Thoracic aorta (tissue), 2 donors: Measurements from ENCODE around the gene C1R. TPM values are rescaled to one million over a fixed set of nuclear protein-coding genes. Genes with fewer than 3 reads are reported as not detected.

Source experiments
- total RNA-seq, 2 donors: library from RNA; depleted of rRNA; stranded (reverse); fragments of >200 nt; gene quantifications; one replicate each; pipeline versions ENCODE4 v1.1.0 to v1.2.3, GENCODE V29; 2016

The C1R gene
- total RNA-seq, 2 donors from 2014 or later = 811 to 997 TPM

Other genes with a start within 250 kb of the C1R start
- 1 to 10 TPM; 1.8 to 1.9 TPM for gene CDCA3, start 241.2 kb downstream of the C1R start, total RNA-seq
- gene USP5, start 240.3 kb downstream of the C1R start, total RNA-seq = 10 to 100 TPM; 54.3 to 62.7 TPM
- gene TPI1, start 224.9 kb downstream of the C1R start, total RNA-seq = 100 to 1,000 TPM; 287 to 322 TPM
- 10 to 100 TPM in 1 of 2 donors, 1 to 10 TPM in 1; 9.2 to 19.1 TPM for gene SPSB2, start 219.1 kb downstream of the C1R start, total RNA-seq
- gene LRRC23, start 187.6 kb downstream of the C1R start, total RNA-seq = 1 to 10 TPM; 8.5 TPM
- gene ENO2, start 177.9 kb downstream of the C1R start, total RNA-seq = 10 to 100 TPM; 53.6 to 57.9 TPM
- 100 to 1,000 TPM; 109 to 163 TPM for gene ATN1, start 164.5 kb downstream of the C1R start, total RNA-seq
- not detected for gene RNU7-1, start 148.6 kb downstream of the C1R start, total RNA-seq
- gene C12orf57, start 148.4 kb downstream of the C1R start, total RNA-seq = 100 to 1,000 TPM; 370 to 416 TPM
- 10 to 100 TPM; 19.0 to 24.0 TPM for gene PTPN6, start 141.1 kb downstream of the C1R start, total RNA-seq
- 100 to 1,000 TPM; 103 to 139 TPM for gene PHB2, start 121.8 kb downstream of the C1R start, total RNA-seq
- gene EMG1, start 121.5 kb downstream of the C1R start, total RNA-seq = 10 to 100 TPM; 31.5 to 31.7 TPM
- gene LPCAT3, start 74.0 kb downstream of the C1R start, total RNA-seq = 10 to 100 TPM; 40.5 to 51.9 TPM
- gene C1S, start 31.7 kb downstream of the C1R start, total RNA-seq = 100 to 1,000 TPM; 456 to 715 TPM
- gene C1RL, start 16.8 kb upstream of the C1R start, total RNA-seq = 100 to 1,000 TPM; 126 to 134 TPM
- gene RBP5, start 36.4 kb upstream of the C1R start, total RNA-seq = under 1 TPM in 1 of 2 donors, not detected in 1; 0.71 TPM
- gene CLSTN3, start 37.9 kb upstream of the C1R start, total RNA-seq = 10 to 100 TPM; 27.2 to 28.9 TPM
- gene PEX5, start 97.2 kb upstream of the C1R start, total RNA-seq = 10 to 100 TPM; 34.5 to 42.2 TPM
- not detected for gene ACSM4, start 211.6 kb upstream of the C1R start, total RNA-seq